ENCODE data around the gene KATNAL1.

KATNAL1 gene

DNA sequence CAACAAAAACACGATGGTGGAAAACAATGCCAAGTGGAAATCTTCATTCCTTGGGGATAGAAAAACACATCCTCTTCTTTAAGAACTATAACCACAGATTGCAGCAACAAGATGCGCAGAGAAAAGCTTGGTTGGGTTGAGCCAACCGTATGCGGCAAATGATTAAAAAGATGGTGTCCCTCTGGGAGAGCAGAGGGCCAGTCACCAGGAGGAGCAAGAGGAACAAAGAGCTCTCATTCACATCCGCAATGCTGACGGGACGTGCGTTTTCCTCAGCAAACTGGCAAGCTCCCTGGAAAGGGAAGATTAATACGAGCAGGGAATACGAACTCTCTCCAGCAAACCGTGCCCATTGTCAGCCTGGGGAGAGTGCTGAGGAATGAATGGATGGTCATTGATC, 141.6 kb downstream of the KATNAL1 start:
- WGBS: 89% methylated on average over 9 of the region's 11 CpGs
- Histone ChIP-seq H2BK15ac (ENCODE audit: low read depth, poor library complexity, severe bottlenecking) (no peak overlapping the region), H3K4me3 (ENCODE audit: insufficient read depth in 1 of 2, low read depth in 1 of 2, low read length in 2 of 2) (peak overlapping the region in 1 of 2 experiments; percentile 69), H3K18ac (ENCODE audit: low read depth in 1 of 2, low read length in 2 of 2) (no peak overlapping the region), H3K23ac (ENCODE audit: low read length in 2 of 2) (no peak overlapping the region), H3K9me3 (ENCODE audit: control insufficient read depth, low read length) (no peaks in the 10 kb centered on the region), H3K4ac (ENCODE audit: low read depth in 1 of 2, low read length in 2 of 2) (no peak overlapping the region), H3K79me1 (replicated peaks; ENCODE audit: low read length, poor library complexity, severe bottlenecking) (no peaks in the 10 kb centered on the region), H4K8ac (ENCODE audit: low read length) (no peak overlapping the region), H3K4me2 (ENCODE audit: low read length, poor library complexity, severe bottlenecking) (no peak overlapping the region), H3K4me1 (ENCODE audit: control insufficient read depth, insufficient read depth, low read depth, low read length) (peaks cover 2% of the 10 kb centered on the region), H2BK120ac (ENCODE audit: low read depth, low read length) (no peak overlapping the region), H3K14ac (ENCODE audit: low read length in 2 of 2) (no peak overlapping the region), H3K27ac (ENCODE audit: low read length, poor library complexity, severe bottlenecking) (no peak overlapping the region), H4K91ac (ENCODE audit: low read length) (no peak overlapping the region), H3K27me3 (ENCODE audit: control insufficient read depth in 1 of 2, insufficient read depth in 1 of 2, low read length in 2 of 2) (peaks cover 0 to 25% of the 10 kb centered on the region in 2 experiments), H2BK5ac (ENCODE audit: low read depth, low read length, poor library complexity, severe bottlenecking) (no peak overlapping the region), H2AFZ (ENCODE audit: low read depth, low read length) (no peak overlapping the region), H3K36me3 (ENCODE audit: control insufficient read depth in 1 of 2, insufficient read depth in 2 of 2, low read depth in 1 of 2, low read length in 2 of 2) (no peaks in the 10 kb centered on the region), H3K9ac (ENCODE audit: low read length) (peak overlapping the region; percentile 46), H2BK12ac (ENCODE audit: low read length in 2 of 2) (no peak overlapping the region), H2AK5ac (ENCODE audit: low read length, severe bottlenecking) (no peak overlapping the region)
- no peak for DNase-seq

DNA sequence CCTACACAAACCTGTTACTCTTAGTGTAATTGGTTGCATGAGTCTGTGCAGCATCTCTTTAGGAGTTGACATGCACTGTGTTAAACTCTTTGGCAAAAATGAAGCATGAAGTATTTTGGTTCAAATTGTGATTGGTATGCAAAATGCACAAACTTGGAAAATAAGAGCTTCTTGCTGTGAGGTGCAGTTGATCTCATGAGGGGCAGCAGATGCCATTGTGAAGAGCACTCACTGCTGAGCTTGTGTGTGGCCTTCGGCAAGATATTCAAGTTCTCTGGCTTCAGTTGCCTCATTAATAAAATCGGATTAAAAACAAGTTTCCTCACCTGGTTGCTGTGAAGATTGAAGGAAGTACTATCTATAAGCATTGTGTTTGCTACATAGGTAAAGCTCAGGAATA, 142.3 kb downstream of the KATNAL1 start:
- Histone ChIP-seq H3K36me3 (ENCODE audit: control insufficient read depth in 1 of 2, insufficient read depth in 2 of 2, low read depth in 1 of 2, low read length in 2 of 2) (no peaks in the 10 kb centered on the region), H3K4me1 (ENCODE audit: control insufficient read depth, insufficient read depth, low read depth, low read length) (peaks cover 2% of the 10 kb centered on the region), H3K4ac (ENCODE audit: low read depth in 1 of 2, low read length in 2 of 2) (no peak overlapping the region), H2BK5ac (ENCODE audit: low read depth, low read length, poor library complexity, severe bottlenecking) (no peak overlapping the region), H3K9ac (ENCODE audit: low read length) (no peak overlapping the region), H2BK12ac (ENCODE audit: low read length in 2 of 2) (no peak overlapping the region), H3K79me1 (replicated peaks; ENCODE audit: low read length, poor library complexity, severe bottlenecking) (no peaks in the 10 kb centered on the region), H3K9me3 (ENCODE audit: control insufficient read depth, low read length) (no peaks in the 10 kb centered on the region), H2BK15ac (ENCODE audit: low read depth, poor library complexity, severe bottlenecking) (no peak overlapping the region), H2BK120ac (ENCODE audit: low read depth, low read length) (no peak overlapping the region), H3K27me3 (ENCODE audit: control insufficient read depth in 1 of 2, insufficient read depth in 1 of 2, low read length in 2 of 2) (peaks cover 0 to 30% of the 10 kb centered on the region in 2 experiments), H4K8ac (ENCODE audit: low read length) (no peak overlapping the region), H3K18ac (ENCODE audit: low read depth in 1 of 2, low read length in 2 of 2) (no peak overlapping the region), H3K4me2 (ENCODE audit: low read length, poor library complexity, severe bottlenecking) (no peak overlapping the region), H3K14ac (ENCODE audit: low read length in 2 of 2) (no peak overlapping the region), H4K91ac (ENCODE audit: low read length) (no peak overlapping the region), H2AFZ (ENCODE audit: low read depth, low read length) (no peak overlapping the region), H3K23ac (ENCODE audit: low read length in 2 of 2) (no peak overlapping the region), H2AK5ac (ENCODE audit: low read length, severe bottlenecking) (no peak overlapping the region), H3K4me3 (ENCODE audit: insufficient read depth in 1 of 2, low read depth in 1 of 2, low read length in 2 of 2) (no peak overlapping the region), H3K27ac (ENCODE audit: low read length, poor library complexity, severe bottlenecking) (no peak overlapping the region)
- no peak for DNase-seq
- WGBS: 96% methylated on average over 2 of the region's 2 CpGs

DNA sequence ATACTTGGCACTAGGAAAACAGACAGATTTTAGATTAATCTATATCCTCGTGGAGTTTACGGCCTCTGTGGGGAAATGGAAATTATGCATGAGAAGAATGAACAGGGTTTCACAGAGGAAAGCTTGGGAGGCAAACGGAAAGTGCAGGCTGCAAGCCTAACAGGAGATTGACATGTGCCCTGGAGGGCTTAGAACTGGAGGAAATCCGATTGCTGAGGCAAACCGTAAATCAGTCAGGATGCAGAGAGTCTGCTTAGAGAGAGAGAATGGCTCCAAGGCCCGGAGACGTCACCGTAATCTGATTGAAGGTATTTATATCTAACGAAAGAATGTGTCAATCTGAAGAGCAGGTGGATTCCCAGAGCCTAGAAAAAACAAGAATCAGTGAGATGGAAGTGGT, 143.2 kb downstream of the KATNAL1 start:
- Histone ChIP-seq H3K23ac (ENCODE audit: low read length in 2 of 2) (no peak overlapping the region), H3K4ac (ENCODE audit: low read depth in 1 of 2, low read length in 2 of 2) (no peak overlapping the region), H3K27me3 (ENCODE audit: control insufficient read depth in 1 of 2, insufficient read depth in 1 of 2, low read length in 2 of 2) (peaks cover 0 to 30% of the 10 kb centered on the region in 2 experiments), H3K36me3 (ENCODE audit: control insufficient read depth in 1 of 2, insufficient read depth in 2 of 2, low read depth in 1 of 2, low read length in 2 of 2) (no peaks in the 10 kb centered on the region), H3K4me1 (ENCODE audit: control insufficient read depth, insufficient read depth, low read depth, low read length) (peaks cover 3% of the 10 kb centered on the region), H3K27ac (ENCODE audit: low read length, poor library complexity, severe bottlenecking) (no peak overlapping the region), H2AK5ac (ENCODE audit: low read length, severe bottlenecking) (no peak overlapping the region), H3K9me3 (ENCODE audit: control insufficient read depth, low read length) (no peaks in the 10 kb centered on the region), H3K79me1 (replicated peaks; ENCODE audit: low read length, poor library complexity, severe bottlenecking) (no peaks in the 10 kb centered on the region), H4K91ac (ENCODE audit: low read length) (no peak overlapping the region), H3K9ac (ENCODE audit: low read length) (no peak overlapping the region), H2BK12ac (ENCODE audit: low read length in 2 of 2) (no peak overlapping the region), H3K18ac (ENCODE audit: low read depth in 1 of 2, low read length in 2 of 2) (no peak overlapping the region), H2BK5ac (ENCODE audit: low read depth, low read length, poor library complexity, severe bottlenecking) (no peak overlapping the region), H3K4me2 (ENCODE audit: low read length, poor library complexity, severe bottlenecking) (no peak overlapping the region), H3K4me3 (ENCODE audit: insufficient read depth in 1 of 2, low read depth in 1 of 2, low read length in 2 of 2) (no peak overlapping the region), H2BK120ac (ENCODE audit: low read depth, low read length) (no peak overlapping the region), H2BK15ac (ENCODE audit: low read depth, poor library complexity, severe bottlenecking) (no peak overlapping the region), H3K14ac (ENCODE audit: low read length in 2 of 2) (no peak overlapping the region), H4K8ac (ENCODE audit: low read length) (no peak overlapping the region), H2AFZ (ENCODE audit: low read depth, low read length) (no peak overlapping the region)
- DNase-seq: no peak
- 61% methylated on average over 9 of the region's 9 CpGs for WGBS

DNA sequence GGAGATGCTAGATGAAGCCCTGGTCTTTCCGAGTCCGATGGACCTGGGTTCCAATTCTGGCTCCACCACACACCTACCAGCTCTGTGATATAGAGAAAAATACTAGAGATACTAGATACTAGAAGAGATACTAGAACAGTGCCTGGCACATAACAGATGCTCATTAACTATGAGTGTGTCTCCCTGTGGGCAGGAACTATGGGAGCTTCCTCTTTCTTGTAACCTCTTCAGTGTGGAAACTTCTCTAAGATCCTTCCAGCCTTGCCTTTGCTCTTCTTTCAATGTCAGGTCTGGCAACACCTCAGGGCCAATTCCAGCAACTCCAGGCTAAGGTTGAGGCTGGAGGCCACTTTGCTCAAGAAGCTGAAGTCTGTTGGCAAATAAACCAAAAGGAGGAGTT, 143.9 kb downstream of the KATNAL1 start:
- no peaks in the 10 kb centered on the region for H3K36me3 ChIP-seq (ENCODE audit: control insufficient read depth in 1 of 2, insufficient read depth in 2 of 2, low read depth in 1 of 2, low read length in 2 of 2)
- no peak overlapping the region for H2BK15ac ChIP-seq (ENCODE audit: low read depth, poor library complexity, severe bottlenecking)
- no peak overlapping the region for H3K4ac ChIP-seq (ENCODE audit: low read depth in 1 of 2, low read length in 2 of 2)
- H2BK120ac ChIP-seq (ENCODE audit: low read depth, low read length): no peak overlapping the region
- no peak overlapping the region for H2AFZ ChIP-seq (ENCODE audit: low read depth, low read length)
- H3K79me1 ChIP-seq (replicated peaks; ENCODE audit: low read length, poor library complexity, severe bottlenecking): no peaks in the 10 kb centered on the region
- H3K27me3 ChIP-seq (ENCODE audit: control insufficient read depth in 1 of 2, insufficient read depth in 1 of 2, low read length in 2 of 2): peaks cover 0 to 30% of the 10 kb centered on the region in 2 experiments
- no peak overlapping the region for H3K4me3 ChIP-seq (ENCODE audit: insufficient read depth in 1 of 2, low read depth in 1 of 2, low read length in 2 of 2)
- peaks cover 6% of the 10 kb centered on the region for H3K4me1 ChIP-seq (ENCODE audit: control insufficient read depth, insufficient read depth, low read depth, low read length)
- H2BK5ac ChIP-seq (ENCODE audit: low read depth, low read length, poor library complexity, severe bottlenecking): no peak overlapping the region
- H3K9me3 ChIP-seq (ENCODE audit: control insufficient read depth, low read length): no peaks in the 10 kb centered on the region
- H4K8ac ChIP-seq (ENCODE audit: low read length): no peak overlapping the region
- no peak overlapping the region for H3K9ac ChIP-seq (ENCODE audit: low read length)
- H3K14ac ChIP-seq (ENCODE audit: low read length in 2 of 2): no peak overlapping the region
- H4K91ac ChIP-seq (ENCODE audit: low read length): no peak overlapping the region
- no peak overlapping the region for H3K23ac ChIP-seq (ENCODE audit: low read length in 2 of 2)
- H2BK12ac ChIP-seq (ENCODE audit: low read length in 2 of 2): no peak overlapping the region
- WGBS: no CpG with 5 or more reads among the region's 2 CpGs
- DNase-seq: no peak
- H3K4me2 ChIP-seq (ENCODE audit: low read length, poor library complexity, severe bottlenecking): no peak overlapping the region
- H3K27ac ChIP-seq (ENCODE audit: low read length, poor library complexity, severe bottlenecking): no peak overlapping the region
- H2AK5ac ChIP-seq (ENCODE audit: low read length, severe bottlenecking): no peak overlapping the region
- H3K18ac ChIP-seq (ENCODE audit: low read depth in 1 of 2, low read length in 2 of 2): no peak overlapping the region
